ENCODE results near the gene RREB1.

- peak; percentile 56 to 81 (median 75) for TF ChIP-seq CTCF (IDR thresholded peaks at IDR 0.05)
- TF ChIP-seq POLR2A (IDR thresholded peaks at IDR 0.05) = no peak
- no peak for TF ChIP-seq EP300 (IDR thresholded peaks at IDR 0.05)
Measured at GRCh38 chr6:7243179-7243981, 135.6 kb downstream of the RREB1 start.
